Measurements from ENCODE around the gene MAGEL2.

DNA sequence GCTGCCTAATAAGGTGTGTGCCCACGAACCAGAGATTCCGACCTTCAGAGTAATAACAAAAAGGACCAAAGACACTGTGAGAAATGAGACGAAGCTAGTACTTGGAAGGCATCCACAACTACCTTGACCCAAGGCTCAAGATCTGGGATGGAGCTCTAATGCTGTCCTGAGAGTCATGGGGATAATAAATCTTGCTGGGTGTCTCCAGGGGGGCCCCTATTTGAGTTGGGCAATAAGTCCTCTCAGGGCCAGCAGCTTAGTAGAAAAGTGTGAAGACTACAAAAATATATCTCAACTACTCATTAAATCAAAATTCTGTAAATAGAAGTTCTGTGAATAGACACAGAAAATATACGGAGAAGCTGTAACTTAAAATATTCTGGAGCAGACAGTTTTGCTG is 42.3 kb upstream of the MAGEL2 start:
- TF ChIP-seq LEF1 (IDR thresholded peaks at IDR 0.05; ENCODE audit: borderline replicate concordance) (no peak), ZNF384 (IDR thresholded peaks at IDR 0.05) (no peak), FOXM1 (IDR thresholded peaks at IDR 0.05; ENCODE audit: borderline replicate concordance) (no peak), SP1 (IDR thresholded peaks at IDR 0.05) (no peak), SUZ12 (IDR thresholded peaks at IDR 0.05) (no peak), CTBP1 (IDR thresholded peaks at IDR 0.05; ENCODE audit: borderline replicate concordance) (no peak), NFRKB (IDR thresholded peaks at IDR 0.05) (no peak), TARDBP (IDR thresholded peaks at IDR 0.05) (no peak), BHLHE40 (IDR thresholded peaks at IDR 0.05; ENCODE audit: borderline replicate concordance) (no peak), HDGF (IDR thresholded peaks at IDR 0.05; ENCODE audit: borderline replicate concordance) (no peak)
